Epithelial cell of esophagus (primary cell): Measurements from ENCODE around the gene R3HDM2.

Experiments
- DNase-seq: peaks from one replicate; pipeline ENCODE4 v3.0.0; 2010; ENCODE audit warnings: low read depth
- H3K4me3 ChIP-seq: 2 replicates; pipeline ENCODE4 v1.5.1; 2011; ENCODE audit warnings: mild to moderate bottlenecking, low read length, control low read depth
- TF ChIP-seq, protein P1 (sequence below): IDR thresholded peaks from 2 replicates; pipeline ENCODE4 v1.5.1; 2011; ENCODE audit warnings: low read depth, mild to moderate bottlenecking, low read length, control low read depth, inconsistent platforms; ENCODE audit not compliant: insufficient read depth; ENCODE audit errors: missing control alignments

The R3HDM2 gene

DNA sequence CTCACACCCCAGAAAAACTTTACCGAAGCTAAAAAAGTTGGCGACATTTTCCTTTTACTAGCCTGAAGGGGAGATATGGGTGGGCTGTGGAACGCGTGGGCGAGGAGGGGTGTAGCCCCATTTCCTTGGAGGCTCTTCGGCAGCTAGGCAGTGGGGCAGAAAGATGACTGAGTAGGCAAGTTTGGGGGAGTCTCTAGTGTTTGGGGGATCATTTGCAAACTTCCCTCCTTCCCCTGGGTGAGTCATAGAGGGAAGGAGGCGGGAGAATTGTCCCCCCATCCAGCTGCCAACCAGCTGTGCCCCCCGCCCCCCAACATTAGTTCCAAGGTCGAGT lies 31.0 kb upstream of the R3HDM2 start:
- peak; percentile 26 for DNase-seq
- TF ChIP-seq, protein P1, sequence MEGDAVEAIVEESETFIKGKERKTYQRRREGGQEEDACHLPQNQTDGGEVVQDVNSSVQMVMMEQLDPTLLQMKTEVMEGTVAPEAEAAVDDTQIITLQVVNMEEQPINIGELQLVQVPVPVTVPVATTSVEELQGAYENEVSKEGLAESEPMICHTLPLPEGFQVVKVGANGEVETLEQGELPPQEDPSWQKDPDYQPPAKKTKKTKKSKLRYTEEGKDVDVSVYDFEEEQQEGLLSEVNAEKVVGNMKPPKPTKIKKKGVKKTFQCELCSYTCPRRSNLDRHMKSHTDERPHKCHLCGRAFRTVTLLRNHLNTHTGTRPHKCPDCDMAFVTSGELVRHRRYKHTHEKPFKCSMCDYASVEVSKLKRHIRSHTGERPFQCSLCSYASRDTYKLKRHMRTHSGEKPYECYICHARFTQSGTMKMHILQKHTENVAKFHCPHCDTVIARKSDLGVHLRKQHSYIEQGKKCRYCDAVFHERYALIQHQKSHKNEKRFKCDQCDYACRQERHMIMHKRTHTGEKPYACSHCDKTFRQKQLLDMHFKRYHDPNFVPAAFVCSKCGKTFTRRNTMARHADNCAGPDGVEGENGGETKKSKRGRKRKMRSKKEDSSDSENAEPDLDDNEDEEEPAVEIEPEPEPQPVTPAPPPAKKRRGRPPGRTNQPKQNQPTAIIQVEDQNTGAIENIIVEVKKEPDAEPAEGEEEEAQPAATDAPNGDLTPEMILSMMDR: no peak
- H3K4me3 ChIP-seq: peak overlapping the region; percentile 55

DNA sequence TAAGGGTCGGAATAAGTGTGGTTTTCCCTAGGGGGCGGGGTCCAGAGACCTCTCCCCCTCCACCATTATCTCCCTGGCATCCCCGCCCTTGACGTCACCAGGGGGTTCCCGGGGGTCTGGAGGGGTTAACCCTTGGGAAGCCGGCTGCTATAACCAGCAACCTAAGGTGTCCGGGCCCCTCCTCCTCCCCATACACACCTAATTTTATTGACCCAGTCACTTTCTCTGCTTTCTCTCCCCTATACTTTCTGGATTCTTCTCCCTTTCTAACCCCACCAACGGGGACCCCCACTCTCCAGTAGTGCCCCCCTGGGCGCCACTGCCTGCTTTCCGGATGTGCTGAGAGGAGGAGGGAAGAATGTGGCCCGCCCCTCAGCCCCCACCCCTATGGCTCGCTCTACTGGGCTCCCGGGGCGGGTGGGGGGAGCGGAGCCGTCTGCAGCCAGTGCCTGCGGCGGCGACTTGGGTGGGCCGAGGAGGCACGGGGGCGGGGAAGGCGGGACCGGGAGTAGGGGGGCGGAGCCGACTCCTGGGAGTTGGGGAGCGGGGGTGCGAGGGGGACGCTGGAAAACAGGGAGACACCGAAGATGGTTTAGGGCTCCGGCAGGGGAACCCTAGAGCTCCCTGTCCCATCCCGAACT lies 30.6 kb upstream of the R3HDM2 start:
- TF ChIP-seq, protein P1: no peak
- peak overlapping the region; percentile 55 for H3K4me3 ChIP-seq
- DNase-seq: peak; percentile 51

DNA sequence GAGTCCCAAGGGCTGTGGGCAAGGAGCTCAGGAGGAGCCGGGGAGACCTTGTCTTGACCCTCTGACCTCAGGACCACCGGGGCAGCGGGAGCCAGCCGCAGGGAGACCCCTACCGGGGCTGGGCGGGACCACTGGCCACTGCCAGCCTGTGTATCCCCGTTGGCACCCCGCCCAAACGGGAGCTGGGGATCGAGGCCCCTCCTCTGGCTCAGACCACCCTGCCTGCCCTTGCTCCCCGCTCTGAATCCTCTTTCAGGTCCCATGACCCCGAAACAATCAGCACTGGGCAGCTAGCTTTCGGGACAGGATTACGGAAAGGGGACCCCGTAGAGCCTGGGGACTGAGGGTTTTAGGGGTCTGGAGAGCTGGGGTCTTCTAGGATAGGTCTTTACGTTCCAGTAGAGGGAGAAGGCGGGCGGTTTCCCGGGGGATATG lies 30.0 kb upstream of the R3HDM2 start:
- no peak for DNase-seq
- H3K4me3 ChIP-seq: no peak overlapping the region
- TF ChIP-seq, protein P1: no peak

DNA sequence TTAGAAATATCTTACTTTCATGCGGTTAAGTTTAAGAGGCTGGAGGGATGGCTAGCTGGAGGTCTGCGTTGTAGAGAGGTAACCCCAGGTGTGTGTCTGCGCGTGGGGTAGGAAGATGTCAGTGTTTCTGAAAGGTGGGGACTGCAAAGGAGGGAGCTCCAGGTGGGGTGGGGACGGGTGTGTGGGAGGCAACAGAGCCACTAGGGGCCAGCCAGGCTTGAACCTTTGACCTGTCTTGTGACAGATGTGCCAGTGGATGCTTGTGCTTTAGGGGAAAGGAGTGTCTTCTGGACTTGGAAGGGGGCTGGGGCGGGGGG lies 29.6 kb upstream of the R3HDM2 start:
- TF ChIP-seq, protein P1: no peak
- peak; percentile 23 for DNase-seq
- H3K4me3 ChIP-seq: no peak overlapping the region

DNA sequence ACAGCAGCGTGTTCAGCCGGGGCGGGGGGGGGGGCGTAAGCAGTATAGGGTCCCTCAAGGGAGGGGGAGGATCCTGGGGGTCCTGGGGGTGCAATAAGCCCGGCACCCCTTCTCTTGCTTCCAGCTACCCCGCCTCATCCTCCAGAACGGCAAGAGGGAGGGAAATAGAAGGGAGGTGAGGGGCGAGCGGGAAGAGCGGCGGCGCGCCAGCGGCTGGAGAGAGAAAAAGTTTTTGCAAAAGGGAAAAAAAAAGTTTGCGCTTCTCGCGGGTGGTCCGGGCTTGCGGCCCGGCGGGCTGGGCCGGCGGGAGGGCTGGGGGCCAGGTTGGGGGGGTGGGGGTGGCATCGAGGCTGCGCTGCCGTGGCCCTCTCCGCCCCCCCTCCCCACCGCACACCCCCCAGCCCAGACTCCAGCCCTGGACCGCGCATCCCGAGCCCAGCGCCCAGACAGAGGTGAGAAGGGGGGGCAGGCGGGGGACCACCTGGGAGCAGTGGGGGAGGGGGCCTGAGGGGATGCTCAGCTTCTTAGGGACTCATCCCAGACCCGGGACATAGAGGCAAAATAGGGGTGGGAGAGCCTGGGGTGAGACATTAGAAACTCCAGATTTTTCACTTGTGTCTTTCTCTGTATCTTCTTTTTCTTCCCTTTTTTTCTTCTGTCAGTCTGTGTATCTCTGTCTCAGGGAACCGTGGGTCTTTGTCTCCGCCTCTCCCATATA lies 29.1 kb upstream of the R3HDM2 start, which contains the start of gene GLI1:
GLI1 (plus strand) TSS at position 36 of the 718 bp plus-strand sequence. CDS start 3,907 bp downstream, outside the sequence.
- TF ChIP-seq, protein P1: no peak
- no peak for DNase-seq

DNA sequence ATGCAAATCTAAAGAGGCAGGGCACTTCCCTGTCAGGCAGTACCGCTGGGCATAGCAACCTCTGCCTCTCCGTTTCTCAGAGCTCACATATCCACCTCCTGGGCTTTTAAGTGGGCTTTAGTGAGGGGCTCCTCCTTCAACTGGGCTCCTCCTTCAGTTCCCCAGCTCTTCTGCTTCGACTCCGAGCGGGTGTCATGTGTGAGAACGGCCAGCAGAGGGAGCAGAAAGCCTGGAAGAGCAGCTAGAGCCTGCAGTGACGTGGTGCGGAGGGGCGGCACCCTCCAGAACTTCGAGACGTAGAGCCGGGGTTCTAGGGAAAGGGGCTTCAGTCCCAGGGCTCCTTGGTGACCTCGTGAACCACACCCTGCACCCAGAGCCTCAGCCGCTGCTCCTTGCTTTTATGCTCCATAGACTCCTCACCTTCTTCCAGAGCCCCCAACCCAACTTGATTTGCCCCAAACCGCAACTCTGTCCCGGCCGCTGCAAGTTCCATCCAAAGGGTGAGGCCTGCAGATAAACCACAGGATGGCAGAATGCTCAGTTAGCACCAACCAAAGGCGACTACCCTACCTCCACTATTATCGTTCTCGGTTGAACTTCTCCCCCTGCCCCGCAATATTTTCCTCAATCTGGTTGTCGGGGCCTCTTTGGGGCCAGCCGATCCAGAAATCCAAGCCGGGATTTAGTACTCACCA lies 28.4 kb upstream of the R3HDM2 start:
- TF ChIP-seq, protein P1: peak; percentile 96
- peak overlapping the region; percentile 49 for H3K4me3 ChIP-seq
- peak; percentile 96 for DNase-seq

More for the DNA sequence above, 29.1 kb upstream of the R3HDM2 start, which contains the start of gene GLI1:
- peak within 1 kb of the TSS; percentile 49 for H3K4me3 ChIP-seq
